Transverse colon (tissue), 4 donors: Measurements from ENCODE around the gene MTHFD2L. TPM values are rescaled to one million over a fixed set of nuclear protein-coding genes. Genes with fewer than 3 reads are reported as not detected.

Experiments
- DNase-seq: peaks from one replicate; pipeline ENCODE4 v3.0.0-alpha.2; 2019
- H3K27ac ChIP-seq, 4 donors: fragments of 200-600 bp; sonication (generic); 2 replicates each; pipeline ENCODE4 v1.5.1; 2016 to 2018; ENCODE audit warnings: inconsistent platforms in 4 of 4
- H3K27me3 ChIP-seq: fragments of 200-600 bp; sonication (generic); 2 replicates; pipeline ENCODE4 v1.5.1; 2017; ENCODE audit warnings: inconsistent platforms
- H3K36me3 ChIP-seq, 4 donors: fragments of 200-600 bp; sonication (generic); 2 replicates each; pipeline ENCODE4 v1.5.1; 2017 to 2019; ENCODE audit warnings: inconsistent platforms in 4 of 4
- H3K4me1 ChIP-seq, 4 donors: fragments of 200-600 bp; sonication (generic); 2 replicates each; pipeline ENCODE4 v1.5.1; 2017 to 2020; ENCODE audit warnings: inconsistent platforms in 4 of 4
- H3K4me3 ChIP-seq, 4 donors: fragments of 200-600 bp; sonication (generic); 1 replicate in 1 of 4; 2 replicates in 3 of 4; pipeline versions ENCODE4 v1.5.1 to v1.6.1; 2017 to 2019; ENCODE audit warnings: inconsistent platforms in 4 of 4
- H3K9me3 ChIP-seq, 2 donors: fragments of 200-600 bp; sonication (generic); 2 replicates each; pipeline ENCODE4 v1.5.1; 2017 to 2019; ENCODE audit warnings: inconsistent platforms in 2 of 2
- CTCF ChIP-seq, 5 experiments: fragments of 200-600 bp in 3 of 5; fragments of 450-650 bp in 2 of 5; sonication (generic) in 3 of 5; IDR thresholded peaks; 1 replicate in 2 of 5; 2 replicates in 3 of 5; pipeline ENCODE4 v1.5.1; 2016 to 2017; ENCODE audit warnings: antibody characterized with exemption in 5 of 5, inconsistent platforms in 3 of 5, mild to moderate bottlenecking in 2 of 5, moderate library complexity in 1 of 5
- EP300 ChIP-seq: sonication (generic); formaldehyde crosslinking; IDR thresholded peaks from one replicate; pipeline ENCODE4 v1.6.1; 2017; ENCODE audit warnings: antibody characterized with exemption, low read depth
- POLR2A ChIP-seq: fragments of 450-650 bp; IDR thresholded peaks from one replicate; pipeline ENCODE4 v1.6.1; 2016; ENCODE audit warnings: antibody characterized with exemption, mild to moderate bottlenecking, moderate library complexity
- POLR2AphosphoS5 ChIP-seq, 3 donors: sonication (generic); formaldehyde crosslinking; IDR thresholded peaks; one replicate each; pipeline ENCODE4 v1.6.1; 2016; ENCODE audit warnings: antibody characterized with exemption in 3 of 3
- WGBS, 2 donors: methylation state at CpG; one replicate each; pipeline ENCODE4 v1.1.5; 2018; ENCODE audit warnings: low coverage in 1 of 2; 5-methylcytosine and 5-hydroxymethylcytosine counted together
- in situ Hi-C, 4 donors: fragments of 200-750 bp; cut with MboI; loops; one replicate each; pipeline versions ENCODE4 v1.15.0 to v1.15.1; 2017; ENCODE audit warnings: low sequenced_read_pairs in 3 of 4, low pct_ligation_motif_present in 1 of 4, low pct_unique_long_range_greater_than_20kb in 1 of 4
- intact Hi-C: fragments of 100-400 bp; cut with DNase I; formaldehyde crosslinking; loops from one replicate; pipeline ENCODE4 v1.15.1; 2023; ENCODE audit warnings: low total_unique reads
- total RNA-seq, 4 donors: library from RNA; depleted of rRNA; stranded (reverse); fragments of >200 nt; gene quantifications; one replicate each; pipeline ENCODE4 v1.1.0, GENCODE V29; 2016

MTHFD2L gene
- total RNA-seq, 4 donors from 2014 or later: 7.6 to 18.1 (median 12.7) TPM

- DNase-seq: no peak
- 98 to 100% methylated on average over 2 of the region's 2 CpGs for WGBS, 2 donors
- Histone ChIP-seq H3K27me3 (no peaks in the 10 kb centered on the region), H3K9me3 (no peaks in the 10 kb centered on the region), H3K4me1 (peaks cover 0 to 6% (median 0%) of the 10 kb centered on the region in 4 donors), H3K27ac (no peak overlapping the region), H3K4me3 (no peak overlapping the region), H3K36me3 (no peaks in the 10 kb centered on the region)
- TF ChIP-seq EP300: no peak
- no peak for TF ChIP-seq POLR2A
- TF ChIP-seq POLR2AphosphoS5 (IDR thresholded peaks at IDR 0.05): no peak
- TF ChIP-seq CTCF (IDR thresholded peaks at IDR 0.05): no peak
- in situ Hi-C loops (loop anchor here in 2 of 4 donors (25.0 kb wide), 2 partner anchors 137 to 487 kb away; partner anchors contain the start of gene EPGN (in 1 of the 2)), intact Hi-C loops (no loop called here)
These were observed 17.0 kb downstream of the MTHFD2L start for GRCh38 chr4:74174941-74175340.

GRCh38 chr4:74175379-74175778 is 17.5 kb downstream of the MTHFD2L start:
- Histone ChIP-seq H3K27ac (no peak overlapping the region), H3K27me3 (no peaks in the 10 kb centered on the region), H3K9me3 (no peaks in the 10 kb centered on the region), H3K36me3 (no peaks in the 10 kb centered on the region), H3K4me3 (no peak overlapping the region), H3K4me1 (peaks cover 0 to 6% (median 0%) of the 10 kb centered on the region in 4 donors)
- in situ Hi-C loops (loop anchor here in 2 of 4 donors (25.0 kb wide), 2 partner anchors 137 to 487 kb away; partner anchors contain the start of gene EPGN (in 1 of the 2)), intact Hi-C loops (no loop called here)
- WGBS, 2 donors: 88 to 97% methylated on average over 1 of the region's 1 CpG
- no peak for DNase-seq
- no peak for TF ChIP-seq POLR2A
- TF ChIP-seq CTCF (IDR thresholded peaks at IDR 0.05): no peak
- TF ChIP-seq POLR2AphosphoS5 (IDR thresholded peaks at IDR 0.05): no peak
- TF ChIP-seq EP300: no peak

- WGBS, 2 donors: 58 to 68% methylated on average over 3 of the region's 3 CpGs
These were observed 20.9 kb downstream of the MTHFD2L start for GRCh38 chr4:74178798-74179197.

GRCh38 chr4:74181219-74181618 is 23.3 kb downstream of the MTHFD2L start:
- intact Hi-C loops (no loop called here), in situ Hi-C loops (loop anchor here in 2 of 4 donors (25.0 kb wide), 2 partner anchors 131 to 481 kb away; partner anchors contain the start of gene EPGN (in 1 of the 2))
- H3K9me3 ChIP-seq: no peaks in the 10 kb centered on the region
- H3K36me3 ChIP-seq: no peaks in the 10 kb centered on the region
- no peak overlapping the region for H3K27ac ChIP-seq
- TF ChIP-seq EP300: no peak
- no peak for TF ChIP-seq CTCF (IDR thresholded peaks at IDR 0.05)
- TF ChIP-seq POLR2A: no peak
- no peak for TF ChIP-seq POLR2AphosphoS5 (IDR thresholded peaks at IDR 0.05)
- WGBS, 2 donors: 86 to 92% methylated on average over 3 of the region's 3 CpGs
- DNase-seq: no peak
- H3K4me3 ChIP-seq: no peak overlapping the region
- no peaks in the 10 kb centered on the region for H3K27me3 ChIP-seq
- peaks cover 0 to 6% (median 0%) of the 10 kb centered on the region in 4 donors for H3K4me1 ChIP-seq

More at GRCh38 chr4:74178798-74179197, 20.9 kb downstream of the MTHFD2L start:
- in situ Hi-C loops: loop anchor here in 2 of 4 donors (25.0 kb wide), 2 partner anchors 134 to 484 kb away; partner anchors contain the start of gene EPGN (in 1 of the 2)
- DNase-seq: no peak
- peaks cover 0 to 6% (median 0%) of the 10 kb centered on the region in 4 donors for H3K4me1 ChIP-seq
- TF ChIP-seq POLR2A: no peak
- TF ChIP-seq CTCF (IDR thresholded peaks at IDR 0.05): no peak
- no peak for TF ChIP-seq EP300
- TF ChIP-seq POLR2AphosphoS5 (IDR thresholded peaks at IDR 0.05): no peak
- H3K4me3 ChIP-seq: no peak overlapping the region
- H3K9me3 ChIP-seq: no peaks in the 10 kb centered on the region
- no peaks in the 10 kb centered on the region for H3K27me3 ChIP-seq
- H3K27ac ChIP-seq: no peak overlapping the region
- intact Hi-C loops: no loop called here
- no peaks in the 10 kb centered on the region for H3K36me3 ChIP-seq
